Progenitor cell of endocrine pancreas (in vitro differentiated cells): ENCODE data around the gene IL25. TPM values are rescaled to one million over a fixed set of nuclear protein-coding genes. Genes with fewer than 3 reads are reported as not detected.
"Not testable (repeated sequence)": the region's sequence is repeated elsewhere in the genome, so short reads cannot be mapped to it uniquely, and the experiment has no call there.

ENCODE experiments used
- DNase-seq: peaks from one replicate; pipeline ENCODE4 v3.0.0; 2021; ENCODE audit warnings: low spot score; ENCODE audit not compliant: unreplicated experiment
- H3K27ac Mint-ChIP-seq: 2 replicates; pipeline ENCODE4 v1.8.0; 2021; ENCODE audit warnings: mild to moderate bottlenecking, moderate library complexity, mixed read lengths
- H3K27me3 Mint-ChIP-seq: 2 replicates; pipeline ENCODE4 v1.8.0; 2021; ENCODE audit warnings: mixed read lengths
- H3K36me3 Mint-ChIP-seq: 2 replicates; pipeline ENCODE4 v1.8.0; 2022; ENCODE audit warnings: mixed read lengths; ENCODE audit not compliant: insufficient read depth
- H3K4me1 Mint-ChIP-seq: 2 replicates; pipeline ENCODE4 v1.8.0; 2021; ENCODE audit warnings: low read depth, mixed read lengths
- H3K4me3 Mint-ChIP-seq: 2 replicates; pipeline ENCODE4 v1.8.0; 2021; ENCODE audit warnings: low read depth, mild to moderate bottlenecking, moderate library complexity, mixed read lengths
- H3K9me3 Mint-ChIP-seq: 2 replicates; pipeline ENCODE4 v1.8.0; 2021; ENCODE audit warnings: low read depth, mixed read lengths
- total RNA-seq: library from RNA; stranded (reverse); gene quantifications from 2 replicates; pipeline ENCODE4 v1.2.1, GENCODE V29; 2021
- TF ChIP-seq, protein P1 (sequence below): fragments of 200-600 bp; sonication (generic); IDR thresholded peaks from one replicate; pipeline ENCODE4 v1.5.0; 2021; ENCODE audit warnings: antibody characterized with exemption, mild to moderate bottlenecking; ENCODE audit not compliant: unreplicated experiment

The IL25 gene
- total RNA-seq, 1 donor from 2014 or later: not detected

DNA sequence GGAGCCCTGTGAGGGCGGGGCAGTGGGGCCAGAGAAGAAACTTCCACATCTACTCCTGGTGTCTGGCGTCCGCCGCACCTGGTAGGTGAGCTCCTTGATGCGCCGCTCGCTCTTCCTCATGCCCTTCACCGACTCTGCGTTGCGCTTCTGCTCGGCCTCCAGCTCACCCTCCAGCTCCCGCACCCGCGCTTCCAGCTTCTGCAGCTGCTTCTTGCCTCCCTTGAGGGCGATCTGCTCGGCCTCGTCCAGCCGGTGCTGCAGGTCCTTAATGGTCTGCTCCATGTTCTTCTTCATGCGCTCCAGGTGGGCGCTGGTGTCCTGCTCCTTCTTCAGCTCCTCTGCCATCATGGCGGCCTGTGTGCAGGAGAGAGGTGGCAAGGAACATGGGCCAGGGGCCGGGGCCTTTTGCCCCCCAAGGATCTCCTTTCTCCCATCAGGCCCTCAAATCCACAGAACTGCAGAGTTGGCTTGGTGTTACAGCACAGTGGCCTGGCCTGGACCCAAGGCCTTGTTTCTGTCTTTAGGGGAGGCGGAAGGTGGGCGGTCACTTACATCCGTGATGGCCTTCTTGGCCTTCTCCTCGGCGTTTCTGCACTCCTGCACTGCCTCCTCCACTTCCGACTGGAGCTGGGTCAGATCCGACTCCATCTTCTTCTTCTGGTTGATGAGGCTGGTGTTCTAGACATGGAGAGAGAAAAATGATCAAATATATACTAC is 11.9 kb downstream of the IL25 start:
- Mint-ChIP-seq H3K27me3 (peaks cover 61% of the 10 kb centered on the region), H3K4me3 (no peak overlapping the region), H3K27ac (no peak overlapping the region), H3K9me3 (no peaks in the 10 kb centered on the region), H3K4me1 (peaks cover 1% of the 10 kb centered on the region), H3K36me3 (no peaks in the 10 kb centered on the region)
- DNase-seq: no peak
- TF ChIP-seq, protein P1, sequence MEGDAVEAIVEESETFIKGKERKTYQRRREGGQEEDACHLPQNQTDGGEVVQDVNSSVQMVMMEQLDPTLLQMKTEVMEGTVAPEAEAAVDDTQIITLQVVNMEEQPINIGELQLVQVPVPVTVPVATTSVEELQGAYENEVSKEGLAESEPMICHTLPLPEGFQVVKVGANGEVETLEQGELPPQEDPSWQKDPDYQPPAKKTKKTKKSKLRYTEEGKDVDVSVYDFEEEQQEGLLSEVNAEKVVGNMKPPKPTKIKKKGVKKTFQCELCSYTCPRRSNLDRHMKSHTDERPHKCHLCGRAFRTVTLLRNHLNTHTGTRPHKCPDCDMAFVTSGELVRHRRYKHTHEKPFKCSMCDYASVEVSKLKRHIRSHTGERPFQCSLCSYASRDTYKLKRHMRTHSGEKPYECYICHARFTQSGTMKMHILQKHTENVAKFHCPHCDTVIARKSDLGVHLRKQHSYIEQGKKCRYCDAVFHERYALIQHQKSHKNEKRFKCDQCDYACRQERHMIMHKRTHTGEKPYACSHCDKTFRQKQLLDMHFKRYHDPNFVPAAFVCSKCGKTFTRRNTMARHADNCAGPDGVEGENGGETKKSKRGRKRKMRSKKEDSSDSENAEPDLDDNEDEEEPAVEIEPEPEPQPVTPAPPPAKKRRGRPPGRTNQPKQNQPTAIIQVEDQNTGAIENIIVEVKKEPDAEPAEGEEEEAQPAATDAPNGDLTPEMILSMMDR: no peak

DNA sequence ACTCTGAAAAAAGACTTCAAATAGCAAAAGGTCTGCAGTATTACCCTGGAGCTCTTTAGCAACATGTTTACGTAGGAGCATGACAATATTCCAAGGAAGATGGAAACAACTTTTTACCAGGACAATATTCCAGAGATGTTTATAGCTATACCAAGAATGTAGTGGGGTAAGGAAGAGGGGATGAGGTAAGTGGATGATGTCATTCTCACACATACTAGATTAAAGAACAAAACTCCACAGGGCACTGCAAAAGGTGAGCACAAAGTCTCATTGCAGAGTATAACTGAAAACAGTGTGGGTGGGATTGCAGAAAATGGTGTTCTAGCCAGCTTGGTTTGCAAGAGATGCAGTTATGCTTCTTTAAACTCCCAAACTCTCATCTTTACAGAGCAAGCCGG is 12.6 kb downstream of the IL25 start:
- peaks cover 56% of the 10 kb centered on the region for H3K27me3 Mint-ChIP-seq
- H3K9me3 Mint-ChIP-seq: no peaks in the 10 kb centered on the region
- TF ChIP-seq, protein P1: no peak
- DNase-seq: no peak
- no peak overlapping the region for H3K27ac Mint-ChIP-seq
- no peak overlapping the region for H3K4me3 Mint-ChIP-seq
- peaks cover 1% of the 10 kb centered on the region for H3K4me1 Mint-ChIP-seq
- H3K36me3 Mint-ChIP-seq: no peaks in the 10 kb centered on the region

DNA sequence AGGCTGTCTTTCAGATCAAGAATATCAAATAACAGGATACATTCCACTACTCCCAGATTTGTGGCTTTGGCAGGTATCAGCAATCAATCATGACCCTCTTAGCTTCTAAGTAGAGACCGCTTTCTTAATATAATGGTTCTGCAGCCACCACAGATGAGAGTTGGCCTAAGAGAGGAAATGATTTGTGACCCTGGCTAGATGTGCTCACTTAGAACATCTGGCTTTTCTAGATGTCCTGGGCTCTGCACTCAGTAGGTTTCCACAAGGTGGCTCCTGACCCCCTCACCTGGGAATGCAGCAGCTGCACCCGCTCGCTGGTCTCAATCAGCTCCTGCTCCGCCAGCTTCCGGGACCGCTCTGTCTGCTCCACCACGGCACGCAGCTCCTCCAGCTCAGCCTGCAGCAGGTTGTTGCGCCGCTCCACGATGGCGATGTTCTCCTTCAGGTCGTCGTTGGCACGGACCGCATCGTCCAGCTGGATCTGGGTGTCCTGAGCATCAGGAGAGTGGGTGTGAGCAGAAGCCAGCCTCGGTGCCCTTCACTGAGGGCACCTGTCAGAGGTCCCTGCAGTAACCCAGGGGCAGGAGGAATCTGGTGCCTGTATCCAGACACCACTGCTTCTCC is 13.1 kb downstream of the IL25 start:
- Mint-ChIP-seq H3K36me3 (no peaks in the 10 kb centered on the region), H3K27ac (no peak overlapping the region), H3K27me3 (peaks cover 57% of the 10 kb centered on the region), H3K9me3 (no peaks in the 10 kb centered on the region), H3K4me3 (no peak overlapping the region), H3K4me1 (peaks cover 1% of the 10 kb centered on the region)
- TF ChIP-seq, protein P1: no peak
- DNase-seq: no peak

DNA sequence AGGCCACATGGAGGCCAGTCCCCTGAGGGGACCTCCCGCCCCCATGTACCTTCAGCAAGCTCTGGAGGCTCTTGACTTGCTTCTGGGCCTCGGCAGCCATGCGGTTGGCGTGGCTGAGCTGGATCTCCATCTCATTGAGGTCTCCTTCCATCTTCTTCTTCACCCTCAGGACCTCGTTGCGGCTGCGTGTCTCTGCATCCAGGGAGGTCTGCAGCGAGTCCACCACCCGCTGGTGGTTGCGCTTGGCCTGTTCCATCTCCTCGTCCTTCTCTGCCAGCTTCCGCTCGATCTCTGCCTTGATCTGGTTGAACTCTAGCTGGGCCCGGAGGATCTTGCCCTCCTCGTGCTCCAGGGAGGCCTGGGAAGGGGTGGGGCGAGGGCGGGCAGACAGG is 13.7 kb downstream of the IL25 start:
- H3K36me3 Mint-ChIP-seq, H3K27ac Mint-ChIP-seq, DNase-seq, H3K4me3 Mint-ChIP-seq, H3K4me1 Mint-ChIP-seq, H3K9me3 Mint-ChIP-seq: not testable (repeated sequence)
- peaks cover 52% of the 10 kb centered on the region for H3K27me3 Mint-ChIP-seq

DNA sequence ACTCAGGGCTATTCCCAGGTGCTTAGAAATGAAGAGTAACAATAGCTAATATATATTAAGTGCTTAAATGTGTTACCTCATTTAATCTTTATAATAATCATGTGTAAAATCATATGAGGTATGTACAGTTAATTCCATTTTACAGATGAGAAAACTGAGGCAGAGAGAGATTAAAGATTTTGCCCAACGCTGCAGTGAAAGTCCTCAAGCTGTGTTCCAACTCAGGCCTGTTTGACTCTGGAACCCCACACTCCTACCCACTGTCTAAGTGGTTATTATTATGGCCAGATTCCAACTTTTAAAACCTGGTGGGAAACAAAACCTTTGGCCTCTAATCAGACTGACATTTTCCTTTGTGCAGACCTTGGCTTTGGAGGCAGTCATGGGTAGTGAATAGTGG is 14.4 kb downstream of the IL25 start:
- peaks cover 46% of the 10 kb centered on the region for H3K27me3 Mint-ChIP-seq
- H3K27ac Mint-ChIP-seq: no peak overlapping the region
- TF ChIP-seq, protein P1: no peak
- no peak overlapping the region for H3K4me3 Mint-ChIP-seq
- H3K36me3 Mint-ChIP-seq: no peaks in the 10 kb centered on the region
- H3K4me1 Mint-ChIP-seq: peaks cover 1% of the 10 kb centered on the region
- no peak for DNase-seq
- H3K9me3 Mint-ChIP-seq: no peaks in the 10 kb centered on the region
